Measurements from ENCODE around the gene NAT16.
"Not testable (repeated sequence)": the region's sequence is repeated elsewhere in the genome, so short reads cannot be mapped to it uniquely, and the experiment has no call there.

- not testable (repeated sequence) for TF ChIP-seq POLR2A (IDR thresholded peaks at IDR 0.05); CTCF (IDR thresholded peaks at IDR 0.05 in 4 of 5, conservative IDR thresholded peaks at IDR 0.05 in 1 of 5)
These were observed 58.5 kb downstream of the NAT16 start for GRCh38 chr7:101121631-101121990.

All from gastrocnemius medialis (tissue), 4 donors.